IMR-90 (cell line): ENCODE measurements around the gene NOS1.

Experiments used
- BHLHE40 ChIP-seq: fragments of 150-350 bp; IDR thresholded peaks from 2 replicates; pipeline ENCODE4 v1.6.1; 2016; ENCODE audit warnings: mild to moderate bottlenecking, low read depth, low read length
- CEBPB ChIP-seq: IDR thresholded peaks from 2 replicates; pipeline ENCODE4 v1.6.1; 2012; ENCODE audit warnings: low read depth, low read length, improper control_type of control experiment
- ELK1 ChIP-seq: fragments of 150-350 bp; IDR thresholded peaks from 2 replicates; pipeline ENCODE4 v1.6.1; 2016; ENCODE audit warnings: low read depth, mild to moderate bottlenecking, low read length, moderate library complexity, borderline replicate concordance
- MXI1 ChIP-seq: IDR thresholded peaks from 2 replicates; pipeline ENCODE4 v1.6.1; 2012; ENCODE audit warnings: low read depth, mild to moderate bottlenecking, low read length, moderate library complexity, borderline replicate concordance
- NFE2L2 ChIP-seq: fragments of 150-350 bp; IDR thresholded peaks from 2 replicates; pipeline ENCODE4 v1.6.1; 2016; ENCODE audit warnings: low read depth, mild to moderate bottlenecking, low read length
- POLR2A ChIP-seq: IDR thresholded peaks from 2 replicates; pipeline ENCODE4 v1.6.1; 2012; ENCODE audit warnings: mild to moderate bottlenecking, low read depth, low read length
- RAD21 ChIP-seq: IDR thresholded peaks from 2 replicates; pipeline ENCODE4 v1.6.1; 2012; ENCODE audit warnings: low read length, improper control_type of control experiment
- RCOR1 ChIP-seq: IDR thresholded peaks from 2 replicates; pipeline ENCODE4 v1.6.1; 2012; ENCODE audit warnings: mild to moderate bottlenecking, low read length, improper control_type of control experiment; ENCODE audit not compliant: insufficient replicate concordance
- RFX5 ChIP-seq: IDR thresholded peaks from 2 replicates; pipeline ENCODE4 v1.8.0; 2012; ENCODE audit warnings: low read depth, mild to moderate bottlenecking, low read length, moderate library complexity
- SMC3 ChIP-seq: fragments of 150-350 bp; IDR thresholded peaks from 2 replicates; pipeline ENCODE4 v1.6.1; 2016; ENCODE audit warnings: low read depth, mild to moderate bottlenecking, antibody characterized with exemption, low read length, moderate library complexity
- USF2 ChIP-seq: fragments of 150-350 bp; IDR thresholded peaks from 2 replicates; pipeline ENCODE4 v1.6.1; 2017; ENCODE audit warnings: mild to moderate bottlenecking, antibody characterized with exemption, low read length, low read depth
- TF ChIP-seq, protein P1 (sequence below): conservative IDR thresholded peaks from 2 replicates; pipeline ENCODE4 v1.5.1; 2012; ENCODE audit warnings: mild to moderate bottlenecking, low read depth, low read length, improper control_type of control experiment

DNA sequence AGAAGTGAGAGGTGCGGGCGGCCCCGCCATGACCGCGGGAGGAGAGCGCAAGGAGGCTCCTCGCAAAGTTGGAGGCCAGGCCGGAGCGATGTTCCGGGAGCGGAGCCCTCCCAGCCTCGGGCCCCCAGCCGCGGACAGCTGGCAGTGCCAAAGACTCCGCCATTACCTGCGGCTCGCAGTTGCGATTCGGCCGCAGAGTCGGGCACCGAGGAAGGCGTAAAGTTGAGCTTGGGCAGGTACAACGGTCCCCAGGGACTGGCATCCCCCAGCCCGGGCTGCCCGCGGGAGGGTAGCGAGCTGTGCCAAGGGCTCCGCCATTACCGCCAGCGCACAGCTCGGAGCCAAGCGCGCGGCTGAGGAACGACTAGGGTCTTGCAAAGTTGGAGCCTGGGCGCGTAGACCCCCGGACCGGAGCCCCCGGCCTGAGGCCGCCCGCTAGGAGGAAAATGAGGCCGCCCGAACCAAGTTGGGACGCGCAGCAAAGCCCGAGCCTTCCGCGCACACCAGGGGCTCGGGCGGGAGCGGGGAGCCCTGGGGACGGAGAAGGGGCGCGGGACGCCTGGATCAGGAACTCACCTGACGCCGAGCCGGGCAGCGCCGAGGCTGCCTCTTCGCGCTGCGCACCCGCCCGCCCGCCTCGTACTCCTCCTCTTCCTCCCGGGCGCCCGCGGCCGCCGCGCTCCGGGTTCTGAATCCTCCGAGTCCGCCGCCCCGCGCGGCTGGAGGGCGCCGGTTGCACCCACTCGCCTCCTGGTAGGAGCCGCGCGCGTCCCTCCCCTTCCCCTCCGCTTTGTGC, 677 bp downstream of the NOS1 start:
- no peak for TF ChIP-seq NFE2L2
- no peak for TF ChIP-seq RCOR1
- TF ChIP-seq MXI1: no peak
- TF ChIP-seq, protein P1, sequence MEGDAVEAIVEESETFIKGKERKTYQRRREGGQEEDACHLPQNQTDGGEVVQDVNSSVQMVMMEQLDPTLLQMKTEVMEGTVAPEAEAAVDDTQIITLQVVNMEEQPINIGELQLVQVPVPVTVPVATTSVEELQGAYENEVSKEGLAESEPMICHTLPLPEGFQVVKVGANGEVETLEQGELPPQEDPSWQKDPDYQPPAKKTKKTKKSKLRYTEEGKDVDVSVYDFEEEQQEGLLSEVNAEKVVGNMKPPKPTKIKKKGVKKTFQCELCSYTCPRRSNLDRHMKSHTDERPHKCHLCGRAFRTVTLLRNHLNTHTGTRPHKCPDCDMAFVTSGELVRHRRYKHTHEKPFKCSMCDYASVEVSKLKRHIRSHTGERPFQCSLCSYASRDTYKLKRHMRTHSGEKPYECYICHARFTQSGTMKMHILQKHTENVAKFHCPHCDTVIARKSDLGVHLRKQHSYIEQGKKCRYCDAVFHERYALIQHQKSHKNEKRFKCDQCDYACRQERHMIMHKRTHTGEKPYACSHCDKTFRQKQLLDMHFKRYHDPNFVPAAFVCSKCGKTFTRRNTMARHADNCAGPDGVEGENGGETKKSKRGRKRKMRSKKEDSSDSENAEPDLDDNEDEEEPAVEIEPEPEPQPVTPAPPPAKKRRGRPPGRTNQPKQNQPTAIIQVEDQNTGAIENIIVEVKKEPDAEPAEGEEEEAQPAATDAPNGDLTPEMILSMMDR: no peak
- TF ChIP-seq USF2: no peak
- no peak for TF ChIP-seq POLR2A
- no peak for TF ChIP-seq ELK1
- no peak for TF ChIP-seq RAD21
- TF ChIP-seq SMC3: no peak
- no peak for TF ChIP-seq RFX5
- TF ChIP-seq BHLHE40: no peak
- no peak for TF ChIP-seq CEBPB
